Measurements from ENCODE around the gene MYH9.

MYH9 gene

GRCh38 chr22:36330655-36331305 lies 57.0 kb downstream of the MYH9 start:
- DNase-seq (ENCODE audit: low read depth) = no peak

DNA sequence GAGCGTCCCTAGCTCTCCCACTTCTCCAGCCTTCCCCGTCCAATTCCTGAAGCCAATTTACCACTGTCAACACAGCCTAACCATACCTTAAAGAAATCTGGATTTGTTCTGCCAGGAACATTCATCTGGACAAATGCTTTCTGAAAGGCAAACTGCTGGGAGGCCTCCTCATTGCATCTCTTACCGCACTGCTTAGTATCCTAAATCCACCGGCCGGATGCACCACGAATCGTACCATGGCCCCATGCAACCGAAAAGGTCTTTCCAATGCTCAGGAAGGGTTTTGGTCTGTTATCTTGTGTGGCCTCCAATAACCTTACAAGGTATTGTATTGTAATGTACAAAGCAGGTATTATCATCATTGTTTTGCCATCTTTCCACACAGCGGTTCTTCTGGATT lies 57.6 kb downstream of the MYH9 start:
- no peak for DNase-seq (ENCODE audit: low read depth)

DNA sequence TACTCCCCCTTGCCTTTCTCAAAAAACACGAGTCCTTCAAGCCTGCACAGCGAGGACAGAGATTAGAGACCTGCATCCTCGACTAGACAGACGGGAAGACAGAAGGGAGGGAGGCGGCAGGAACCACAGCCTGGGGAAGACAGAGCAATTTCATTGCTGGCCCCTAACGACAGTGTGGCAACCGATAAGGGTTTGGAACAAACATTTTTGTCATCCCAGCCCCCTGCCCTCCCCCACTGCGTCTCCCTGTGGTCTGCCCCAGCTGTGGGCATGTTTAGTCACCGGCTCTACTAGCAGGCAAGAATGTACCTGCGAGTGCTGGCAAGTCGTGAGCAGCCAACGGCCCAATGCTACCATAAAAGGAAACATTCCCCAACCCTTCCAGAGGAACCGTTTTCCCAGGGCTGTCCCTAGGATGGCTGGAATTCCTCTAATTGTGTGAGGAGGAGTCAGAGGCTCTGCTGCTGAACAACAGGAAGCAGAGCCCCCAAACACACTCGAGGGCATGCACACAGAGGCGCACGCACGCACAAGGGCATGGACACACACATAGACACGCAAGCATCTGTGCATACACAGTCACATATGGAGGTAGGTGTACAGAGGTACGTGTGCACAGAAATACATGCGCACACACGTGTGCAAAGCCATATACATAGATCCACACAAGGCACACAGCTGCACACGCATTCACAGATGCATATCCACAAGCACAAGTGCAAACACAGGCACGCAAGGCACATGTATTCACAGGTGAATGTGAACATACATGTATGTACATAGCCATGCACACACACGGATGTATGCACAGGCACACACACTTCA lies 58.3 kb downstream of the MYH9 start:
- peak; percentile 78 for DNase-seq (ENCODE audit: low read depth)

DNA sequence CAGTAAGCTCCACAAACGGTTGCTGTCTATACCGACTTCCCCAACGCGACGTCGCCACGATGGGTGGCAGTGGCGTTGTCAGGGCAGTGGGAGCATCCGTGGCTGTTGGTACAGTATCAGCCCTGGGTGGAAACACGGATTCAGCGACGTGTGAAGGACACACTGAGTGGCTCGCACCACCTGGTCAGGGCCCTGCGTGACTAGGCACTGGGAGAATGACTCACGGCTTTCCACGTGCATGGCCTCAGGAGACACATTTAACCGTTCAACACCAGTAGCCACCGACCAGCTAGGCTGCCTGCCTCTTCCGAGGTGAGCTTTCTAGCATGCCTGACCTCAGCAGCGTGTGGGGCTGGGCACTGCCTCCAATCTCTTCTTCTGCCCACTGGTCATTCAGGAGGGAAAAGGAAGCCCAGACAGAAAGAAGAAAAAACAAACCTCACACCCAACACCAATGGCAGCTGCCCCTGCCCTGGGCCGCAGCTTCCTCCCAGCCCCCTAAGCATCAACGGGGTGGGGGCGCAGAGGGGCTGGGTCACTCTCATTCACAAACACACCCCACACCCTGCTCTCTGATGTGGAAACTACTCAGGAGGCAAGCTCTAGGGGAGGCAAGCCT lies 59.0 kb downstream of the MYH9 start:
- DNase-seq (ENCODE audit: low read depth) = no peak

DNA sequence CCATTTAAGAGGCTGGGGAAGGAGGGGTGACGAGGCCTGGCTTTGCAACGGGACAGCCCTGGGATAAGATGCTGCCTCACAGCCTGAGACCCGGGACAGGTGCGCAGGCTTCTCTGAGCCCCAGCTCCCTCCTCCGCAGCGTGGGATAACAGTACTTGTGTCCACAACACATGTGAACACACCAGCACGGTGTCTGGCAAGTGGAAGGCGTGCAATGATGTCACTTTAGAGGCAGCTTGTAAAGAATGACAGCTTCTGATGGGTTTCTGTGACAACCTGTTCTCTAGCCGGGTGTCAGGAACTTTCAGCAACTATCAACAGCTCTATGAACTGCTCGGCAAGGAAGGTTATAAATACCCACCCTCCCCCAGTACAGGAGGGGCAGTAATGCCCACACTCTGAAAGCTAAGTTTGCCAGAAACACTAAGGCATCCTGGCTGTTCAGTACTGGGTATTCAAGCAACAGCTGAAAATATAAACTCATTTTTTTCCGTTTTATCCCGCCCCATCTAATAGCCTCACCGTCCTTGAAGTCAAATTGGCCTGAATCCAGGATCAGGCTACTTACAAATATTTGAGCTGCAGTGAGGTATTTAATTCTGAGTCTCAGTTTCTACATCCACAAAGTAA lies 59.7 kb downstream of the MYH9 start:
- DNase-seq (ENCODE audit: low read depth) = no peak

GRCh38 chr22:36326178-36327161 lies 61.3 kb downstream of the MYH9 start:
- no peak for DNase-seq (ENCODE audit: low read depth)

DNA sequence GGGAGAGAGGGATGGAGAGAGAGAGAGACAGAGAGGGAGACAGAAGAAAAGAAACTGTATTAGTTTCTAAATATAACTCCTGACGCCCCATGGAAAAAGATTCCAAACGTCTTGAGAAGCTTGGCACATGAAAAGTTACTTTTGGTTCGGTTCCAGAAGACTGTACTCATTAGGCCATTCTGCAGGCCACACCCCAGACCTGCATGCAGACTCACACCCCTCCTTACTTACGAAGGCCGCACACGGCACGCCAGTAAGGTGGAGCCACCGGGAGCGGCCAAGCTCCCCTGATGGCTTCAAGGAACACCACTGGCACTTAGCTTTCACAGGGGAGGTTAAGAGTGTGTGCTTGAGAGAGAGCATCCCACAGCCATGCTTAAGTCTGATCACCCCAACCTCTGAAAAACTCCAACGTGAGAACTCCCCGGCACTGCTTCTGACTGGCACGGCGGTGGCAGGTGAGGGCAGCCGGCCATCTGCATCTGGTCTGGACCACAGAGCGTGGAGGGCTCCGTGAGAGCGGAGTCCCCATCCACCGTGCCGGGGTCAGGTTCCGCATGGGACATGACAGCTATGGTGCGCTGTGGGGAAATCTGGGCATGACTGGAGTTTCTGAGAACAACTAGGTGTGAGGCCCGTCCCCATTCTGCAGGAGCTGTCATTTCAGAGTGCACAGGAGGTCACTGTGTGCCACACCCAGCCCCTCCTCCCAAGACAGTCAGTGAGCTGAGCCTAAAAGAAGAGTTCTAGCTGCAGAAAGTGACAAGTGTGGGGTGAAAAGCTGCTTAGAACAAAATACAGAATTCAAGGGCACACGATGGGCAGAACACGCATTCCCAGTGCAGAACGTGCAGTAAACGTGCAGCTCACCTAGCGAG lies 62.4 kb downstream of the MYH9 start:
- no peak for DNase-seq (ENCODE audit: low read depth)

- DNase-seq (ENCODE audit: low read depth) = no peak
Measured at GRCh38 chr22:36324414-36324813, 63.4 kb downstream of the MYH9 start.

DNA sequence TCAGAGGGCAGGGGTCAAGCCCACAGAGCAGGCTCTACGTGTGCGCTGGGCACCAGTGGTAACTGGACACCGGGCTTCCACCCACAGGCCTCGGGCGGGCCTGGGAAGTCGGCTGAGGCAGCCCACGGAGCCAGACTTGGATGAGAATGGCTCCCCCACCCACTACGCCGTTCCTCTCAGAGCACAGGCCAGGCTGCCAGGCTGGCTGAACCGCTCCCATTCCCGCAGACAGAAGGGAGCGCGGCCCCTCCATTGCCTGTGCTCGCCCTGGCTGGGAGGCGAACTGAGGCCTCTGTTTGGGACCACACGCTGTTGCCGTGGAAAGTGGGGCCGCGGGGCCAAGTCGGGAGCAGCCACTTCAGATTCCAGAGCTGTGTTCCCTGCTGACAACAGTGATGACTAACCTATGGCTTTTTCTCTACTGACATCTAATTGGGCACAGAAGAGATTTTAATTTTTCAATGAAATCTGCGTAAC lies 63.9 kb downstream of the MYH9 start:
- DNase-seq (ENCODE audit: low read depth) = no peak

DNA sequence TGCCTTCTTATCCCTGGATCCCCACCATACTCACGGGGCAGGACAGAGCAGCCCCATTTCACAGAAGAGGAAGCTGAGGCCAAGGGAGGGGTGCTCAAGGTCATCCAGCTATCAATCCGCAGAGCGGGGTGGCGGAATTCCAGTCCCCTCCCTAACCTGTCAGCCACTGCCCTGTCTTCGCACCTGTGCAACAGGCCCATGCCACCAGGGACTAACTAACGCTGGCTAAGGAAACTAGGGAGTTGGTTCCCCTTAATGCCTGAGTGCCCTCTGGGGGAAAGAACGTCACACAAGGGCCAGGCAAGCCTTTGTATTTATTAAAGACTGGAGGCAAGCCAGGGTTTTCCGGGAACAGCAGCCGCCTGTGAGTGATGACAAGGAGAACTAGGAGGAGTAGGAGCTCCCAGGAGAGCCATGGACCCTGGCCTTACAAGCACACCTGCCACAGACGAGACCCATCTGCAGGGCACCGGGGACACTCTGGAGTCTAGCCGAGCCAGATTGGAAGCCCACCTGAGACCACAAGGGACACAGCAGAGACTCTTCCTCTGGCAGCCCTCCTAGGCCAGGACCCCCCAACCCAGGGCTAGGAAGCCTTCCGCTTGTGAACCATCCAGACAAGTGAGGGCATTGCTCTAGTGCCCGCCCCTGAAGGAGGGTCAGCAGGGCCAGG lies 64.4 kb downstream of the MYH9 start:
- DNase-seq (ENCODE audit: low read depth) = no peak

- DNase-seq (ENCODE audit: low read depth) = no peak
Measured at GRCh38 chr22:36322602-36322915, 65.2 kb downstream of the MYH9 start.

DNA sequence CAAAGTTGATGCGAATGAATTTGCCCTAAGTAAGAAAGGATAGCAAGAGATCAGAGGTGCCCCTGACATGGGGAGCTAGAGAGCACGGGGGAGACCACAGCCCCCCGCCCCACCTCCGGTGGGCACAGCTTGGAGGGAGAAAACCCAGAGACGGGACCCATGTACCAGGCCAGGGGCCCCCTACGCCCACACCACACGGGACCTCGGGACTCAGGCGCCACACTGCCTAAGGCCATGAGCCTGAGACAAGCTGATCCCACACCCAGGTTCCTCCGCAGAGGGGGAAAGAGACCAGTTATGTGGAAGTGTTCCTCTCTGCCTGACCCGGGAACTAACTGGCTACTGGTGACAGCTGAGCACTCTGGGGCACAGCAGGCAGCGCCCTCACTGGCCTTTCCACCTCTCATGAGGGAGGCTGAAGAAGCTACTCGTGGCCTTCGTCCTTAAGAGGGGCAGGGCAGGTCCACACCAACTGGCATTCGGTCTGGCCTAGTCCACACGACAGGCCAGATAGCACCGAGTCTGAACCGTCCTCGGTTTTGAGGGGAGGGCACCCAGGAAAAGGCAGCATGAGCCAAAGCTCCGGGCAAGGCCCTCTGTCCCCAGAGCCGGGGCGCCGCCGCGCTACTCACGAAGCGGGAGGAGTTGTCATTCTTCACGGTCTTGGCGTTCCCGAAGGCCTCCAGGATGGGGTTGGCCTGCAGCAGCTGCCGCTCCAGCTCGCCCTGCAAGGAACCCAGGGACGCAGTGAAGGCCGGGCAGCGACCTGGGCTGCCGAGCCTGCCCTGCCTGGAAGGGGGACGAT lies 65.8 kb downstream of the MYH9 start:
- DNase-seq (ENCODE audit: low read depth) = no peak

- no peak for DNase-seq (ENCODE audit: low read depth)
Measured at GRCh38 chr22:36320553-36320952, 67.2 kb downstream of the MYH9 start.

DNA sequence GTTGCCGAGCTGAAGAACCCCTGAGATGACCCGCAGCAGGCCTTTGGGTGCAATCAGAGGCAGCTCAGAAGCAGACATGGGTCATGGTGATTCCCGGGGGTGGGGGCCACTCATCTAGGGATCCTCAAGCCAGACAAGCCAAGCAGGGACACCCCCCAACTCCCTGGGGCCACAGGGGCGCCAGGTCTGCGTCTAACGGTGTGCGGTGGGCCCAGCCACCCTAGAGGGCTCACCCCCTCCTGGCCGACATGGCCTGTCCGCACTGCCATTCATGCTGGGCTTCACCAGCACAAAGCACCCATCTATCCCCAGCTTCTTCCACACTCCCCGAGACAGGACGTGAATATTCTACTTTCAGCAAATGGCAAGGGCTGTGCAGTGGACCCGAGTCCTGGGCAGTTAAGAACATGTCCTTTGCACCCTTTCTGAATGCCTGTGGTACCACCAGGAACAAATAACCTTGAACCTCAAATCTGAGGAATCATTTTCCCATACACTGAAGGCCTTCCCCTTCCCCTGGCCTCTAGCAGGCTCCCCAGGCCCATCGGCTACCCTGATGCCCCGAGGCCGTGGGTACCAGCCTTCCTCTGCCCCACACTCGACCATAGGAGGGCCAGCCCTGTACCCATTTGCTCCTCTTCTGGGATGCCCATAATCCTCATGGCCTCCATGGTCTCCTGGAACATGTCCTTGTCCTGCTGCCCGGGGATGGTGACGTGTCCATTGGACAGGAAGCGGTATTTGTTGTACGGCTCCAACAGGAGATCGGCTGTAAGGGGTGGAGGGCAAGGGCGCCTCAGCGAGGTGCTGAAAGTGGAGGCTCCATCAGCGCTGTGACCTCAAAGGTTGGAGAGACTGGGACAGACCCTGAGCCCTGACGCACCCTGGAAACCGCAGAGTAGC lies 67.9 kb downstream of the MYH9 start:
- DNase-seq (ENCODE audit: low read depth) = no peak

GRCh38 chr22:36318442-36318841 lies 69.3 kb downstream of the MYH9 start:
- no peak for DNase-seq (ENCODE audit: low read depth)

DNA sequence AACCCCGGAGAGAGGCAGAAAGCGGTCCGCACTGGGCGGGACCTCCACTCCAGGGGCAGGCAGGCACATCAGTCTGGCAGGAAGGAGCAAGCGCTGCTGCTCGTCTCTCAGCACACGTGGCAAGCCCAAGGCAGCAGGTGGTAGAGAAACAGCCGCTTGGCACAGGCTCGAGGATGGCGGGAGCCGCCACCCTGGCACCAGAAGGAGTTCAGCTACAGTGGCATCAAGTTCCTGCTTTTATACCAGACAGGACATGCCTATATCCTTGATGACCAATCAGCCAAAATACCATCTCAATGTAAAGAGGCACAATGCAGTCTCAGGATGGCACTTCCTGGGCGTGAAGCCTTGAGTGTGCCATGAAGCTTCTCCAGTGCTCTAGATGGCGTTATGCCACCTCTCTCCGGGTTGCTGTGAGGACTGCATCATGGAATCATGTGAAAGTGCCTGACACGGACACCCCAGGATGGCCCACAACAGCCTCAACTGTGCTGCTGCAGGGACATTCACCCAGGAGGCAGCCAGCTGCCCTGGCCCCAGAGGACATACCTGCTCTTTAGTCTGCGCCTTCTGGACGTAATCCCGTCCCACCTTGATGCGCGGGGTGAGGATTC lies 70.0 kb downstream of the MYH9 start:
- no peak for DNase-seq (ENCODE audit: low read depth)

- DNase-seq (ENCODE audit: low read depth) = no peak
Measured at GRCh38 chr22:36316419-36316818, 71.3 kb downstream of the MYH9 start.

DNA sequence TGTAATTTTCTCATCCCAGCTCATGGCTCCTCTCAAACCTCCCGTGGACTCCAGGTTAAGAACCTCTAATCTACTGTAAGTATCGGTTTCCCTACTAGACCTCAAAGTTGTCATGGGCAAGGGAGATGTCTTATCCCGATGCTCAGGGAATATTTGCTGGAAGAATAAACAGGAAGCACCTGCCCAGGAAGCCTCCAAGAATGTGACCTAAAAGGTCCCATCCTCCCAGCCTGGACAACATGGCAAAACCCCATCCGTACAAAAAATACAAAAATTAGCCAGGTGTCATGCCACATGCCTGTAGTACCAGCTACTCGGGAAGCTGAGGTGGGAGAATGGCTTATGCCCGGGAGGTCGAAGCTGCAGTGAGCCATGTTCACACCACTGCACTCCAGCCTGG lies 72.4 kb downstream of the MYH9 start:
- DNase-seq (ENCODE audit: low read depth) = no peak
